GM12878 (cell line): ENCODE data around the gene HPCA. TPM values are rescaled to one million over a fixed set of nuclear protein-coding genes. Genes with fewer than 3 reads are reported as not detected.

ENCODE experiments used
- ATAC-seq: fragments of 200-7000 bp; cut with Tn5 transposase; 3 replicates; pipeline ENCODE4 v1.9.1; 2020; ENCODE audit warnings: mild to moderate bottlenecking, moderate library complexity
- BruUV-seq: library from RNA; stranded (reverse); fragments of 400-500 nt; replicated peaks from 2 replicates; lab custom pipeline; 2021; lab: Mats Ljungman, UMichigan
- CTCF ChIA-PET: fragments of 300-600 bp; sonication (Branson Sonifier 250); formaldehyde crosslinking; extraction: SDS; loops from one replicate; lab custom pipeline; 2021; ENCODE audit warnings: inconsistent platforms; lab: Yijun Ruan, JAX
- POLR2A ChIA-PET: fragments of 350-600 bp; formaldehyde crosslinking; extraction: SDS; loops from one replicate; lab custom pipeline; 2021; ENCODE audit warnings: inconsistent platforms; lab: Charles Lee
- RAD21 ChIA-PET: fragments of 300-600 bp; sonication (Branson Sonifier 250); formaldehyde crosslinking; loops from one replicate; lab custom pipeline; 2023; ENCODE audit warnings: antibody characterized with exemption; ENCODE audit not compliant: unreplicated experiment; lab: Charles Lee
- SMC1A ChIA-PET: fragments of 300-600 bp; sonication (Branson Sonifier 250); formaldehyde crosslinking; loops from one replicate; lab custom pipeline; 2023; ENCODE audit not compliant: unreplicated experiment, uncharacterized antibody; lab: Charles Lee
- DNase-seq: peaks from one replicate; pipeline ENCODE4 v3.0.0-alpha.2; 2011; ENCODE audit warnings: low read depth, low spot score
- FAIRE-seq: peaks from 3 replicates; lab custom pipeline; 2011; peaks lifted over from hg19 to GRCh38; lab: Jason Lieb, UNC
- H2AFZ ChIP-seq: 2 replicates; pipeline ENCODE4 v1.6.0; 2011; ENCODE audit warnings: low read depth, low read length, control low read depth; ENCODE audit not compliant: control insufficient read depth
- H3K27ac ChIP-seq: 2 replicates; pipeline ENCODE4 v1.5.1; 2011; ENCODE audit warnings: control low read depth; ENCODE audit not compliant: control insufficient read depth, insufficient read depth
- H3K27me3 ChIP-seq, 2 experiments: replicated peaks in 1 of 2; 2 replicates each; pipeline versions ENCODE4 v1.6.0 to v1.6.1; 2011; ENCODE audit warnings: low read length in 1 of 2; ENCODE audit not compliant: control insufficient read depth in 2 of 2, insufficient read depth in 2 of 2
- H3K36me3 ChIP-seq, 2 experiments: 2 replicates each; pipeline ENCODE4 v1.5.1; 2011; ENCODE audit warnings: low read length in 1 of 2; ENCODE audit not compliant: control insufficient read depth in 2 of 2, insufficient read depth in 2 of 2
- H3K4me1 ChIP-seq: 2 replicates; pipeline ENCODE4 v1.6.1; 2011; ENCODE audit warnings: mild to moderate bottlenecking, low read length, moderate library complexity, mixed read lengths; ENCODE audit not compliant: control insufficient read depth, insufficient read depth
- H3K4me2 ChIP-seq: 2 replicates; pipeline ENCODE4 v1.6.0; 2011; ENCODE audit warnings: control low read depth; ENCODE audit not compliant: control insufficient read depth, insufficient read depth
- H3K4me3 ChIP-seq: fragments of 200-600 bp; sonication (generic); 2 replicates; pipeline ENCODE4 v1.5.1; 2016
- H3K79me2 ChIP-seq: 2 replicates; pipeline ENCODE4 v1.6.0; 2011; ENCODE audit warnings: low read length; ENCODE audit not compliant: control insufficient read depth, insufficient read depth
- H3K9ac ChIP-seq: 2 replicates; pipeline ENCODE4 v1.8.0; 2011; ENCODE audit warnings: low read length, control low read depth, mixed read lengths; ENCODE audit not compliant: control insufficient read depth, insufficient read depth
- H3K9me3 ChIP-seq: replicated peaks from 3 replicates; pipeline ENCODE4 v1.5.1; 2011; ENCODE audit warnings: mild to moderate bottlenecking, low read length; ENCODE audit not compliant: control insufficient read depth, insufficient read depth
- H4K20me1 ChIP-seq: 2 replicates; pipeline ENCODE4 v1.6.0; 2011; ENCODE audit not compliant: control insufficient read depth, insufficient read depth
- POLR2AphosphoS5 ChIP-seq: IDR thresholded peaks from 2 replicates; pipeline ENCODE4 v1.6.1; 2011; ENCODE audit warnings: mild to moderate bottlenecking, low read length, inconsistent platforms
- RCOR1 ChIP-seq: conservative IDR thresholded peaks from 2 replicates; pipeline ENCODE4 v1.6.1; 2012; ENCODE audit warnings: low read depth, low read length, improper control_type of control experiment
- ZBTB40 ChIP-seq: fragments of 450-650 bp; IDR thresholded peaks from 2 replicates; pipeline ENCODE4 v1.6.1; 2016; ENCODE audit warnings: mild to moderate bottlenecking, moderate library complexity, borderline replicate concordance
- WGBS: methylation state at CpG from one replicate; pipeline ENCODE4 v1.1.6; 2016; ENCODE audit warnings: low lambda C conversion rate; ENCODE audit not compliant: insufficient replicate concordance, insufficient coverage; ENCODE audit errors: missing lambda C conversion rate; 5-methylcytosine and 5-hydroxymethylcytosine counted together
- in situ Hi-C: fragments of 300-500 bp; cut with MboI; formaldehyde crosslinking; loops from 9 replicates; pipeline ENCODE4 v1.14.3; 2018; ENCODE audit warnings: mixed read lengths
- intact Hi-C: fragments of 100-400 bp; cut with micrococcal nuclease; formaldehyde crosslinking; loops from one replicate; pipeline ENCODE4 v1.14.2; 2022; ENCODE audit not compliant: unreplicated experiment
- polyA plus RNA-seq, 11 experiments: library from polyadenylated mRNA; depleted of rRNA in 4 of 11; unstranded in 6 of 11; stranded (reverse) in 5 of 11; fragments of >200 nt; fragmentation: Nextera tagmentation in 4 of 11; fragmentation: Illumina TruSeq in 1 of 11; extraction: Ambion mirVana in 4 of 11; extraction: Trizol in 1 of 11; gene quantifications; 1 replicate in 1 of 11; 2 replicates in 10 of 11; pipeline versions ENCODE4 v1.2.1 to v1.2.3, GENCODE V29; 2011 to 2016; ENCODE audit warnings: inconsistent platforms in 2 of 11, missing spikeins in 2 of 11, low read depth in 1 of 11
- total RNA-seq, 4 experiments: library from RNA; depleted of rRNA in 3 of 4; stranded (reverse); fragments of >200 nt in 3 of 4; fragmentation: Illumina TruSeq in 1 of 4; extraction: Trizol in 1 of 4; gene quantifications; 2 replicates each; pipeline versions ENCODE4 v1.2.1 to v1.2.3, GENCODE V29; 2013 to 2021

HPCA gene
- total and polyA plus RNA-seq, 10 of the 15 experiments (the other 5 are each of a cell fraction or from before 2014, with no cell fraction given), result 0.11 TPM; not detected in 9

GRCh38 chr1:32928285-32928684 lies 42.0 kb downstream of the HPCA start:
- SMC1A ChIA-PET, result interaction anchor here (8.4 kb wide), 1 partner anchor 128 kb away, joined by 110 read pairs; no protein-coding TSS in a partner anchor
- no peak overlapping the region for H3K4me3 ChIP-seq
- no peak overlapping the region for H2AFZ ChIP-seq
- WGBS, result 82% methylated on average over 2 of the region's 2 CpGs
- CTCF ChIA-PET, result interaction anchor here (0.9 kb wide), 1 partner anchor 77 kb away, joined by 3 read pairs; no protein-coding TSS in a partner anchor
- no peak for FAIRE-seq
- no peaks in the 10 kb centered on the region for H3K79me2 ChIP-seq
- in situ Hi-C loops, result loop anchor here (25.0 kb wide), 1 partner anchor 684 kb away; no protein-coding TSS in a partner anchor
- H3K27me3 ChIP-seq, result peaks cover 0 to 5% of the 10 kb centered on the region in 2 experiments; a peak in 2 of 4 replicates
- no peak overlapping the region for H3K4me2 ChIP-seq
- H3K36me3 ChIP-seq, result no peaks in the 10 kb centered on the region
- H3K9me3 ChIP-seq, result no peaks in the 10 kb centered on the region
- TF ChIP-seq RCOR1 (no peak), POLR2AphosphoS5 (no peak), ZBTB40 (no peak)
- DNase-seq, result no peak
- H3K27ac ChIP-seq, result no peak overlapping the region
- RAD21 ChIA-PET, result no interaction called here
- no peak overlapping the region for H3K9ac ChIP-seq
- intact Hi-C loops, result no loop called here
- POLR2A ChIA-PET, result interaction anchor here (1.2 to 1.5 kb wide), 2 partner anchors 80 to 126 kb away, joined by 3 read pairs; no protein-coding TSS in a partner anchor
- H4K20me1 ChIP-seq, result no peaks in the 10 kb centered on the region
- no peaks in the 10 kb centered on the region for H3K4me1 ChIP-seq
- no TSS peak for BruUV-seq
- ATAC-seq, result no peak
